ENCODE results near the gene NACA. TPM values are rescaled to one million over a fixed set of nuclear protein-coding genes. Genes with fewer than 3 reads are reported as not detected.

NACA gene
- total RNA-seq, 6 donors from 2014 or later, result 419 to 868 (median 611) TPM

DNA sequence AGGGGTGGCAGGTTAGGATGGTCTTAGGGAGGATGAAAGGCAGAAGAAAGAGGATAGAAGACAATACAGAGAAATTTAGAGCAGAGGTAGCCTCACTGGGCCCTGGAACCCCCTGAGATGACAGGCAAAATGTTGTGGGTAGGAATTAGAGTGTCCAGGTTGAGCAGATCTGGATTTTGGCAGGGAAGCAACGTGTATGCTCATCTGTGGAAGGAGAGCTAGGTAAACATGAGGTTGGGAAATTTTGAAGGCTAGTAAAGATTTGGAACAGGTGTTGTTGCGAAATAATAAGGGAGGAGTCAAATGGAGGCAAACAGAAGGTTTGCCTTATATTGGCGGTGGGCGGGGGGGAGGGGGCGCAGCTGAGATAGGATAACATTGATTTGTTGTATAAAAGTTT, 43.3 kb upstream of the NACA start:
- Histone ChIP-seq H3K27ac (peak overlapping the region in 2 of 4 donors; percentile 63 to 71), H3K4me3 (no peak overlapping the region), H3K36me3 (no peaks in the 10 kb centered on the region), H3K9me3 (no peaks in the 10 kb centered on the region), H3K27me3 (no peaks in the 10 kb centered on the region), H3K4me1 (peaks cover 0 to 33% (median 15%) of the 10 kb centered on the region in 4 donors)
- 60 to 70% methylated on average over 5 of the region's 5 CpGs for WGBS, 2 donors
- ATAC-seq (ENCODE audit: low FRiP score in 2 of 2), result no peak
- no peak for DNase-seq
- TF ChIP-seq POLR2A (IDR thresholded peaks at IDR 0.05), result no peak
- TF ChIP-seq, protein P1, sequence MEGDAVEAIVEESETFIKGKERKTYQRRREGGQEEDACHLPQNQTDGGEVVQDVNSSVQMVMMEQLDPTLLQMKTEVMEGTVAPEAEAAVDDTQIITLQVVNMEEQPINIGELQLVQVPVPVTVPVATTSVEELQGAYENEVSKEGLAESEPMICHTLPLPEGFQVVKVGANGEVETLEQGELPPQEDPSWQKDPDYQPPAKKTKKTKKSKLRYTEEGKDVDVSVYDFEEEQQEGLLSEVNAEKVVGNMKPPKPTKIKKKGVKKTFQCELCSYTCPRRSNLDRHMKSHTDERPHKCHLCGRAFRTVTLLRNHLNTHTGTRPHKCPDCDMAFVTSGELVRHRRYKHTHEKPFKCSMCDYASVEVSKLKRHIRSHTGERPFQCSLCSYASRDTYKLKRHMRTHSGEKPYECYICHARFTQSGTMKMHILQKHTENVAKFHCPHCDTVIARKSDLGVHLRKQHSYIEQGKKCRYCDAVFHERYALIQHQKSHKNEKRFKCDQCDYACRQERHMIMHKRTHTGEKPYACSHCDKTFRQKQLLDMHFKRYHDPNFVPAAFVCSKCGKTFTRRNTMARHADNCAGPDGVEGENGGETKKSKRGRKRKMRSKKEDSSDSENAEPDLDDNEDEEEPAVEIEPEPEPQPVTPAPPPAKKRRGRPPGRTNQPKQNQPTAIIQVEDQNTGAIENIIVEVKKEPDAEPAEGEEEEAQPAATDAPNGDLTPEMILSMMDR (IDR thresholded peaks at IDR 0.05), result no peak
- no peak for TF ChIP-seq POLR2AphosphoS5 (IDR thresholded peaks at IDR 0.05)
- peak in 1 of 4 donors; percentile 26 for TF ChIP-seq EP300 (IDR thresholded peaks at IDR 0.05)

GRCh38 chr12:56766535-56766934, 41.4 kb upstream of the NACA start:
- TF ChIP-seq POLR2AphosphoS5 (IDR thresholded peaks at IDR 0.05), result no peak
- TF ChIP-seq EP300 (IDR thresholded peaks at IDR 0.05), result no peak
- TF ChIP-seq, protein P1 (IDR thresholded peaks at IDR 0.05), result no peak
- TF ChIP-seq POLR2A (IDR thresholded peaks at IDR 0.05), result no peak
- Histone ChIP-seq H3K4me1 (peaks cover 0 to 28% (median 14%) of the 10 kb centered on the region in 4 donors), H3K27ac (peak overlapping the region in 2 of 4 donors; percentile 27 to 60), H3K36me3 (no peaks in the 10 kb centered on the region), H3K27me3 (no peaks in the 10 kb centered on the region), H3K4me3 (peak overlapping the region in 1 of 4 donors; percentile 9), H3K9me3 (no peaks in the 10 kb centered on the region)
- WGBS, 2 donors, result 64 to 79% methylated on average over 6 of the region's 6 CpGs
- ATAC-seq (ENCODE audit: low FRiP score in 2 of 2), result peak; percentile 27 to 80
- DNase-seq, result no peak

GRCh38 chr12:56763753-56764657, 38.9 kb upstream of the NACA start:
- no peaks in the 10 kb centered on the region for H3K36me3 ChIP-seq
- no peaks in the 10 kb centered on the region for H3K27me3 ChIP-seq
- peak overlapping the region in 2 of 4 donors; percentile 36 to 54 for H3K27ac ChIP-seq
- H3K4me1 ChIP-seq, result peaks cover 0 to 14% (median 5%) of the 10 kb centered on the region in 4 donors
- DNase-seq (no peak), ATAC-seq (ENCODE audit: low FRiP score in 2 of 2) (no peak)
- peaks cover 0 to under 1% (median under 1%) of the 10 kb centered on the region in 4 donors for H3K9me3 ChIP-seq
- peak overlapping the region in 3 of 4 donors; percentile 26 to 38 (median 36) for H3K4me3 ChIP-seq
- WGBS, 2 donors, result 43 to 56% methylated on average over 5 of the region's 5 CpGs
- no peak for TF ChIP-seq POLR2A (IDR thresholded peaks at IDR 0.05)
- TF ChIP-seq EP300 (IDR thresholded peaks at IDR 0.05), result no peak
- TF ChIP-seq POLR2AphosphoS5 (IDR thresholded peaks at IDR 0.05), result no peak
- TF ChIP-seq, protein P1 (IDR thresholded peaks at IDR 0.05), result no peak

GRCh38 chr12:56761812-56762211, 36.7 kb upstream of the NACA start:
- Histone ChIP-seq H3K27ac (no peak overlapping the region), H3K36me3 (no peaks in the 10 kb centered on the region), H3K4me1 (peaks cover 0 to 6% (median 3%) of the 10 kb centered on the region in 4 donors), H3K9me3 (peaks cover 0 to 9% (median 7%) of the 10 kb centered on the region in 4 donors), H3K4me3 (no peak overlapping the region), H3K27me3 (no peaks in the 10 kb centered on the region)
- ATAC-seq (ENCODE audit: low FRiP score in 2 of 2) (no peak), DNase-seq (no peak)
- 66 to 76% methylated on average over 2 of the region's 2 CpGs for WGBS, 2 donors
- TF ChIP-seq POLR2AphosphoS5 (IDR thresholded peaks at IDR 0.05) (no peak), POLR2A (IDR thresholded peaks at IDR 0.05) (no peak), EP300 (IDR thresholded peaks at IDR 0.05) (no peak)
- TF ChIP-seq, protein P1 (IDR thresholded peaks at IDR 0.05), result no peak

Measured in upper lobe of left lung (tissue), 6 donors.